ENCODE data around the gene ITSN1.

GRCh38 chr21:33886321-33886720 is 244.0 kb downstream of the ITSN1 start:
- no peak for TF ChIP-seq ZFX (CRISPR knock-in tag; IDR thresholded peaks at IDR 0.05; ENCODE audit: low read depth)
- TF ChIP-seq BRF2 (CRISPR knock-in tag; IDR thresholded peaks at IDR 0.05): no peak
- TF ChIP-seq DPF2 (CRISPR knock-in tag; IDR thresholded peaks at IDR 0.05; ENCODE audit: borderline replicate concordance, low read depth): no peak
- TF ChIP-seq POLR2A (IDR thresholded peaks at IDR 0.05; ENCODE audit: insufficient read depth in 1 of 2, low read depth in 2 of 2, low read length in 2 of 2): no peak
- TF ChIP-seq CHD4 (IDR thresholded peaks at IDR 0.05; ENCODE audit: borderline replicate concordance, low read length): no peak
- no peak for TF ChIP-seq THAP8 (CRISPR knock-in tag; IDR thresholded peaks at IDR 0.05; ENCODE audit: borderline replicate concordance)
- no peak for TF ChIP-seq YY1 (IDR thresholded peaks at IDR 0.05; ENCODE audit: insufficient read depth, insufficient replicate concordance, low read depth, low read length)
- TF ChIP-seq CHD2 (IDR thresholded peaks at IDR 0.05; ENCODE audit: low read depth, low read length): no peak
- TF ChIP-seq EZH2 (conservative IDR thresholded peaks at IDR 0.05; ENCODE audit: low read depth, low read length): no peak
- no peak for TF ChIP-seq TCF12 (IDR thresholded peaks at IDR 0.05)
- TF ChIP-seq TCF12 (CRISPR knock-in tag; IDR thresholded peaks at IDR 0.05): no peak
